HepG2 (cell line): Measurements from ENCODE around the gene ST6GALNAC2. TPM values are rescaled to one million over a fixed set of nuclear protein-coding genes. Genes with fewer than 3 reads are reported as not detected.

ENCODE experiments used
- ATAC-seq: fragments of 200-7000 bp; cut with Tn5 transposase; 3 replicates; pipeline ENCODE4 v1.9.1; 2020; ENCODE audit warnings: mild to moderate bottlenecking, moderate library complexity
- BruUV-seq: library from RNA; stranded (reverse); fragments of 400-500 nt; replicated peaks from 2 replicates; lab custom pipeline; 2021; lab: Mats Ljungman, UMichigan
- CTCF ChIA-PET: fragments of 300-600 bp; formaldehyde crosslinking; extraction: SDS; loops from one replicate; lab custom pipeline; 2021; ENCODE audit warnings: low total read pairs, inconsistent platforms, low intra/inter-chr PET ratio; lab: Yijun Ruan, JAX
- POLR2A ChIA-PET: fragments of 350-600 bp; sonication (Branson Sonifier 250); formaldehyde crosslinking; loops from one replicate; lab custom pipeline; 2020; ENCODE audit warnings: antibody characterized with exemption, inconsistent platforms; lab: Yijun Ruan, JAX
- DNase-seq: peaks from one replicate; pipeline ENCODE4 v3.0.0-alpha.2; 2015; ENCODE audit warnings: low spot score
- FAIRE-seq: peaks from 3 replicates; lab custom pipeline; 2011; peaks lifted over from hg19 to GRCh38; lab: Jason Lieb, UNC
- H2AFZ ChIP-seq: one replicate; pipeline ENCODE4 v1.6.1; 2011; ENCODE audit warnings: low read length, inconsistent platforms
- H3K27ac ChIP-seq: fragments of 300-600 bp; 3 replicates; pipeline ENCODE4 v1.8.0; 2011; ENCODE audit warnings: mixed run types, mild to moderate bottlenecking, mixed read lengths, low read length, inconsistent platforms; ENCODE audit not compliant: insufficient read depth; ENCODE audit errors: extremely low read length
- H3K27me3 ChIP-seq, 2 experiments: fragments of 200-600 bp in 1 of 2; 2 replicates in 1 of 2; 3 replicates in 1 of 2; pipeline versions ENCODE4 v1.6.0 to v1.8.0; 2011; ENCODE audit warnings: low read length in 2 of 2, mild to moderate bottlenecking in 2 of 2, moderate library complexity in 2 of 2, inconsistent platforms in 1 of 2; ENCODE audit not compliant: insufficient read depth in 2 of 2, control insufficient read depth in 1 of 2
- H3K36me3 ChIP-seq, 2 experiments: fragments of 200-600 bp in 1 of 2; replicated peaks in 1 of 2; 2 replicates in 1 of 2; 3 replicates in 1 of 2; pipeline versions ENCODE4 v1.5.1 to v1.8.0; 2011; ENCODE audit warnings: low read length in 2 of 2, inconsistent platforms in 1 of 2; ENCODE audit not compliant: insufficient read depth in 2 of 2, control insufficient read depth in 1 of 2
- H3K4me1 ChIP-seq: 2 replicates; pipeline ENCODE4 v1.5.1; 2012; ENCODE audit warnings: low read length, inconsistent platforms; ENCODE audit not compliant: insufficient read depth
- H3K4me2 ChIP-seq: 2 replicates; pipeline ENCODE4 v1.6.0; 2011; ENCODE audit warnings: low read depth, low read length, inconsistent platforms
- H3K4me3 ChIP-seq, 3 experiments: fragments of 200-600 bp in 1 of 3; sonication (generic), shearing (Covaris generic) in 1 of 3; replicated peaks in 1 of 3; 2 replicates each; pipeline ENCODE4 v1.5.1; 2011 to 2016; ENCODE audit warnings: low read length in 3 of 3, inconsistent platforms in 2 of 3, low read depth in 2 of 3, mild to moderate bottlenecking in 2 of 3, control low read depth in 1 of 3, mixed read lengths in 1 of 3; ENCODE audit not compliant: insufficient read depth in 1 of 3
- H3K79me2 ChIP-seq: one replicate; pipeline ENCODE4 v1.6.1; 2011; ENCODE audit warnings: low read length, inconsistent platforms; ENCODE audit not compliant: insufficient read depth
- H3K9ac ChIP-seq: 2 replicates; pipeline ENCODE4 v1.6.0; 2011; ENCODE audit warnings: mild to moderate bottlenecking, low read depth, low read length, inconsistent platforms; ENCODE audit not compliant: insufficient read depth
- H3K9me3 ChIP-seq: 2 replicates; pipeline ENCODE4 v1.5.1; 2012; ENCODE audit warnings: mild to moderate bottlenecking, low read length
- H4K20me1 ChIP-seq: 2 replicates; pipeline ENCODE4 v1.6.0; 2011; ENCODE audit warnings: inconsistent platforms, mild to moderate bottlenecking, low read length, moderate library complexity; ENCODE audit not compliant: insufficient read depth
- MAFK ChIP-seq, 2 experiments: IDR thresholded peaks in 1 of 2; conservative IDR thresholded peaks in 1 of 2; 2 replicates each; pipeline ENCODE4 v1.6.1; 2011; ENCODE audit warnings: improper control_type of control experiment in 2 of 2, low read length in 2 of 2
- PTBP1 ChIP-seq: fragments of 200-400 bp; formaldehyde crosslinking; IDR thresholded peaks from 2 replicates; pipeline ENCODE4 v1.6.1; 2018; ENCODE audit warnings: low read length, low read depth; ENCODE audit not compliant: poor library complexity, severe bottlenecking
- RXRB ChIP-seq: IDR thresholded peaks from 2 replicates; pipeline ENCODE4 v1.6.1; 2016; ENCODE audit warnings: borderline replicate concordance, missing genetic modification reagents, missing compliant biosample characterization
- SAP130 ChIP-seq: IDR thresholded peaks from 2 replicates; pipeline ENCODE4 v1.6.1; 2016; ENCODE audit warnings: low read depth
- STAG1 ChIP-seq: sonication (generic); formaldehyde crosslinking; IDR thresholded peaks from 2 replicates; pipeline ENCODE4 v1.4.0; 2020; ENCODE audit warnings: missing genetic modification reagents
- TEAD3 ChIP-seq: optimal IDR thresholded peaks from 2 replicates; pipeline ENCODE3; 2016; ENCODE audit warnings: borderline replicate concordance
- ZFX ChIP-seq: sonication (generic); formaldehyde crosslinking; IDR thresholded peaks from 2 replicates; pipeline ENCODE4 v1.4.0; 2020; ENCODE audit warnings: mild to moderate bottlenecking, low read depth, missing genetic modification reagents, moderate library complexity
- ZNF121 ChIP-seq: sonication (generic); formaldehyde crosslinking; IDR thresholded peaks from 2 replicates; pipeline ENCODE4 v1.5.0; 2020; ENCODE audit warnings: mild to moderate bottlenecking, missing genetic modification reagents
- ZNF224 ChIP-seq: sonication (generic); formaldehyde crosslinking; IDR thresholded peaks from 2 replicates; pipeline ENCODE4 v1.5.0; 2020; ENCODE audit warnings: mild to moderate bottlenecking, missing genetic modification reagents
- ZNF891 ChIP-seq: sonication (generic); formaldehyde crosslinking; IDR thresholded peaks from 2 replicates; pipeline ENCODE4 v1.5.0; 2020; ENCODE audit warnings: mild to moderate bottlenecking, missing genetic modification reagents
- WGBS: methylation state at CpG from one replicate; pipeline ENCODE4 v1.1.6; 2017; ENCODE audit warnings: low lambda C conversion rate; 5-methylcytosine and 5-hydroxymethylcytosine counted together
- in situ Hi-C: cut with HindIII; loops from 2 replicates; pipeline ENCODE4 v1.10.0; 2017; ENCODE audit warnings: low pct_unique_long_range_greater_than_20kb; ENCODE audit not compliant: extremely low pct_ligation_motif_present
- intact Hi-C: fragments of 100-400 bp; cut with micrococcal nuclease; formaldehyde crosslinking; loops from one replicate; pipeline ENCODE4 v1.10.0; 2022; ENCODE audit not compliant: unreplicated experiment
- polyA plus RNA-seq, 8 experiments: library from polyadenylated mRNA; depleted of rRNA in 3 of 8; stranded (reverse) in 7 of 8; unstranded in 1 of 8; fragments of >200 nt; fragmentation: Illumina TruSeq in 4 of 8; extraction: Trizol in 4 of 8; gene quantifications; 2 replicates each; pipeline versions ENCODE4 v1.2.1 to v1.2.3, GENCODE V29; 2011 to 2016; ENCODE audit warnings: low read depth in 4 of 8, missing spikeins in 1 of 8, mixed read lengths in 1 of 8; ENCODE audit not compliant: insufficient read depth in 1 of 8
- total RNA-seq, 5 experiments: library from RNA; depleted of rRNA; stranded (reverse); fragments of >200 nt; fragmentation: Illumina TruSeq; extraction: Trizol; gene quantifications; 2 replicates each; pipeline ENCODE4 v1.2.3, GENCODE V29; 2016; ENCODE audit warnings: low read depth in 1 of 5
- TF ChIP-seq, protein P1 (sequence below), 2 experiments: sonication (generic) in 1 of 2; formaldehyde crosslinking in 1 of 2; IDR thresholded peaks; 2 replicates each; pipeline versions ENCODE4 v1.5.1 to v1.6.1; 2011 to 2020; ENCODE audit warnings: borderline replicate concordance in 1 of 2, low read depth in 1 of 2, low read length in 1 of 2, mild to moderate bottlenecking in 1 of 2, missing genetic modification reagents in 1 of 2, moderate library complexity in 1 of 2
- TF ChIP-seq, protein P2 (sequence below): sonication (generic); formaldehyde crosslinking; IDR thresholded peaks from 2 replicates; pipeline ENCODE4 v1.5.1; 2020; ENCODE audit warnings: mild to moderate bottlenecking, missing genetic modification reagents, moderate library complexity
- TF ChIP-seq, protein P3 (sequence below): sonication (generic); formaldehyde crosslinking; IDR thresholded peaks from 2 replicates; pipeline ENCODE4 v1.5.1; 2020; ENCODE audit warnings: mild to moderate bottlenecking, missing genetic modification reagents, borderline replicate concordance

Gene ST6GALNAC2
- total and polyA plus RNA-seq, 2 of the 13 experiments (the other 11 are each of a cell fraction or from before 2014, with no cell fraction given) = 0.12 to 0.49 TPM

DNA sequence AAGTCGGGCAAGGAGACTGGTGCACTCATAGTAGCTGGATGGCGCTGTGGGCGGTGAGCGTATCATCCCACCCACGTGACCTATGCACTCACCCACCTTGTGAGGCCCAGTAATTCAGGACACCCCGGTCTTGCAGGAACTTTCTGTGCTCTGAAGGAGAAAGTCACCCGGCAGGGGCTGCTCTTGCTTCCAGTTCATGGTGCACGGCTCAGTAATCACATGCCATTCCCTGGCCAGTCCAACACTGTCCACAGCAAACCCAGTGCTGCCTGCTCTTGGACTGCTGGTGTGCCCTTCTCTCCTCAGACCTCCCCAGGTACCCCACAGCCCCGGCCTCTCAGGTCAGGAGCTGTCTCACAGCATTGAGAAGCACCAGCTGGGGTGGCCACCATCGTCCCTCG is 68.0 kb downstream of the ST6GALNAC2 start:
- Histone ChIP-seq H3K4me1 (peaks cover 75% of the 10 kb centered on the region), H2AFZ (no peak overlapping the region), H3K27me3 (peaks cover 11 to 58% of the 10 kb centered on the region in 2 experiments), H3K79me2 (no peaks in the 10 kb centered on the region), H3K9me3 (no peaks in the 10 kb centered on the region), H3K27ac (no peak overlapping the region), H3K4me2 (peak overlapping the region; percentile 57; the same call in 1 of the 2 replicates), H4K20me1 (no peaks in the 10 kb centered on the region), H3K4me3 (no peak overlapping the region; a peak in 1 of 6 replicates), H3K9ac (no peak overlapping the region), H3K36me3 (no peaks in the 10 kb centered on the region)
- CTCF ChIA-PET = interaction anchor here (1.7 kb wide), 1 partner anchor 30 kb away, joined by 4 read pairs; no protein-coding TSS in a partner anchor
- FAIRE-seq (peak; percentile 34), ATAC-seq (peak; percentile 76), DNase-seq (peak; percentile 50)
- BruUV-seq = no TSS peak
- WGBS = 19% methylated on average over 10 of the region's 11 CpGs
- intact Hi-C loops = no loop called here
- POLR2A ChIA-PET = interaction anchor here (1.0 to 1.1 kb wide), 2 partner anchors 12 to 15 kb away, joined by 3 read pairs; no protein-coding TSS in a partner anchor
- in situ Hi-C loops = no loop called here
- TF ChIP-seq SAP130 (CRISPR knock-in tag) (0 out of 2 replicates have a peak, but pooled peaks have one; percentile 17), MAFK (conservative IDR thresholded peaks at IDR 0.05 in 1 of 2, IDR thresholded peaks at IDR 0.05 in 1 of 2; ENCODE audit: low read length in 2 of 2) (no peak), ZNF891 (CRISPR knock-in tag) (peak; percentile 56; the same call in 1 of the 2 replicates), ZNF121 (0 out of 2 replicates have a peak, but pooled peaks have one; percentile 12), TEAD3 (CRISPR knock-in tag) (peak; percentile 53), STAG1 (peak; percentile 65), RXRB (CRISPR knock-in tag) (peak; percentile 34; the same call in 1 of the 2 replicates), ZFX (CRISPR knock-in tag) (0 out of 2 replicates have a peak, but pooled peaks have one; percentile 35), PTBP1 (no peak), ZNF224 (no peak)
- TF ChIP-seq, protein P1, sequence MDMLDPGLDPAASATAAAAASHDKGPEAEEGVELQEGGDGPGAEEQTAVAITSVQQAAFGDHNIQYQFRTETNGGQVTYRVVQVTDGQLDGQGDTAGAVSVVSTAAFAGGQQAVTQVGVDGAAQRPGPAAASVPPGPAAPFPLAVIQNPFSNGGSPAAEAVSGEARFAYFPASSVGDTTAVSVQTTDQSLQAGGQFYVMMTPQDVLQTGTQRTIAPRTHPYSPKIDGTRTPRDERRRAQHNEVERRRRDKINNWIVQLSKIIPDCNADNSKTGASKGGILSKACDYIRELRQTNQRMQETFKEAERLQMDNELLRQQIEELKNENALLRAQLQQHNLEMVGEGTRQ (IDR thresholded peaks at IDR 0.05; ENCODE audit: low read depth, low read length) = peak; percentile 70; the same call in 1 of the 2 replicates
- TF ChIP-seq, protein P1 (CRISPR knock-in tag; IDR thresholded peaks at IDR 0.05; ENCODE audit: borderline replicate concordance) = no peak; the same call in 1 of the 2 replicates
- TF ChIP-seq, protein P2, sequence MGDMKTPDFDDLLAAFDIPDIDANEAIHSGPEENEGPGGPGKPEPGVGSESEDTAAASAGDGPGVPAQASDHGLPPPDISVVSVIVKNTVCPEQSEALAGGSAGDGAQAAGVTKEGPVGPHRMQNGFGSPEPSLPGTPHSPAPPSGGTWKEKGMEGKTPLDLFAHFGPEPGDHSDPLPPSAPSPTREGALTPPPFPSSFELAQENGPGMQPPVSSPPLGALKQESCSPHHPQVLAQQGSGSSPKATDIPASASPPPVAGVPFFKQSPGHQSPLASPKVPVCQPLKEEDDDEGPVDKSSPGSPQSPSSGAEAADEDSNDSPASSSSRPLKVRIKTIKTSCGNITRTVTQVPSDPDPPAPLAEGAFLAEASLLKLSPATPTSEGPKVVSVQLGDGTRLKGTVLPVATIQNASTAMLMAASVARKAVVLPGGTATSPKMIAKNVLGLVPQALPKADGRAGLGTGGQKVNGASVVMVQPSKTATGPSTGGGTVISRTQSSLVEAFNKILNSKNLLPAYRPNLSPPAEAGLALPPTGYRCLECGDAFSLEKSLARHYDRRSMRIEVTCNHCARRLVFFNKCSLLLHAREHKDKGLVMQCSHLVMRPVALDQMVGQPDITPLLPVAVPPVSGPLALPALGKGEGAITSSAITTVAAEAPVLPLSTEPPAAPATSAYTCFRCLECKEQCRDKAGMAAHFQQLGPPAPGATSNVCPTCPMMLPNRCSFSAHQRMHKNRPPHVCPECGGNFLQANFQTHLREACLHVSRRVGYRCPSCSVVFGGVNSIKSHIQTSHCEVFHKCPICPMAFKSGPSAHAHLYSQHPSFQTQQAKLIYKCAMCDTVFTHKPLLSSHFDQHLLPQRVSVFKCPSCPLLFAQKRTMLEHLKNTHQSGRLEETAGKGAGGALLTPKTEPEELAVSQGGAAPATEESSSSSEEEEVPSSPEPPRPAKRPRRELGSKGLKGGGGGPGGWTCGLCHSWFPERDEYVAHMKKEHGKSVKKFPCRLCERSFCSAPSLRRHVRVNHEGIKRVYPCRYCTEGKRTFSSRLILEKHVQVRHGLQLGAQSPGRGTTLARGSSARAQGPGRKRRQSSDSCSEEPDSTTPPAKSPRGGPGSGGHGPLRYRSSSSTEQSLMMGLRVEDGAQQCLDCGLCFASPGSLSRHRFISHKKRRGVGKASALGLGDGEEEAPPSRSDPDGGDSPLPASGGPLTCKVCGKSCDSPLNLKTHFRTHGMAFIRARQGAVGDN (CRISPR knock-in tag) = peak; percentile 57
- TF ChIP-seq, protein P3, sequence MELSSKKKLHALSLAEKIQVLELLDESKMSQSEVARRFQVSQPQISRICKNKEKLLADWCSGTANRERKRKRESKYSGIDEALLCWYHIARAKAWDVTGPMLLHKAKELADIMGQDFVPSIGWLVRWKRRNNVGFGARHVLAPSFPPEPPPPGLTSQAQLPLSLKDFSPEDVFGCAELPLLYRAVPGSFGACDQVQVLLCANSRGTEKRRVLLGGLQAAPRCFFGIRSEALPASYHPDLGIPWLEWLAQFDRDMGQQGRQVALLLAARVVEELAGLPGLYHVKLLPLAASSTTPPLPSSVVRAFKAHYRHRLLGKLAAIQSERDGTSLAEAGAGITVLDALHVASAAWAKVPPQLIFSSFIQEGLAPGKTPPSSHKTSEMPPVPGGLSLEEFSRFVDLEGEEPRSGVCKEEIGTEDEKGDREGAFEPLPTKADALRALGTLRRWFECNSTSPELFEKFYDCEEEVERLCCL (CRISPR knock-in tag) = no peak
